Naive thymus-derived CD4-positive, alpha-beta T cell (primary cell): ENCODE measurements around the gene POLR3F. TPM values are rescaled to one million over a fixed set of nuclear protein-coding genes. Genes with fewer than 3 reads are reported as not detected.

Experiments used
- ATAC-seq: fragments of 150-1000 bp; cut with Tn5 transposase; 2 replicates; pipeline ENCODE4 v1.10.0; 2021; ENCODE audit warnings: mild to moderate bottlenecking, moderate library complexity
- CTCF ChIA-PET: fragments of 350-600 bp; sonication (Branson Sonifier 250); formaldehyde crosslinking; loops from one replicate; lab custom pipeline; 2021; ENCODE audit warnings: antibody characterized with exemption; lab: Charles Lee
- POLR2A ChIA-PET: fragments of 350-600 bp; sonication (Branson Sonifier 250); formaldehyde crosslinking; loops from one replicate; lab custom pipeline; 2021; ENCODE audit warnings: antibody characterized with exemption, inconsistent platforms; lab: Charles Lee
- DNase-seq, 9 donors: peaks; one replicate each; pipeline versions ENCODE4 v3.0.0 to v3.0.0-alpha.2; 2020 to 2022; ENCODE audit warnings: mixed read lengths in 1 of 9
- H3K27ac ChIP-seq: one replicate; pipeline ENCODE4 v1.7.0; 2013; ENCODE audit warnings: mild to moderate bottlenecking, low read depth, low read length, moderate library complexity
- H3K27me3 ChIP-seq, 2 donors: one replicate each; pipeline ENCODE4 v1.7.0; 2013; ENCODE audit warnings: low read length in 2 of 2, mild to moderate bottlenecking in 2 of 2, moderate library complexity in 2 of 2; ENCODE audit not compliant: control insufficient read depth in 2 of 2, insufficient read depth in 2 of 2
- H3K36me3 ChIP-seq, 3 experiments: 1 replicate in 2 of 3; 2 replicates in 1 of 3; pipeline ENCODE4 v1.7.0; 2013; ENCODE audit warnings: low read length in 3 of 3, mild to moderate bottlenecking in 3 of 3, moderate library complexity in 1 of 3; ENCODE audit not compliant: insufficient read depth in 3 of 3, control insufficient read depth in 2 of 3
- H3K4me1 ChIP-seq, 2 donors: one replicate each; pipeline ENCODE4 v1.7.0; 2013; ENCODE audit warnings: low read length in 2 of 2, mild to moderate bottlenecking in 2 of 2, moderate library complexity in 1 of 2; ENCODE audit not compliant: control insufficient read depth in 2 of 2, insufficient read depth in 2 of 2
- H3K4me3 ChIP-seq: 2 replicates; pipeline ENCODE4 v1.7.0; 2013; ENCODE audit warnings: mild to moderate bottlenecking, low read length
- H3K9me3 ChIP-seq, 3 experiments: 1 replicate in 2 of 3; 2 replicates in 1 of 3; pipeline ENCODE4 v1.7.0; 2013; ENCODE audit warnings: low read length in 3 of 3; ENCODE audit not compliant: control insufficient read depth in 2 of 3
- H3K27ac Mint-ChIP-seq, 9 donors: one replicate each; pipeline ENCODE4 v1.8.0; 2020 to 2022; ENCODE audit warnings: mixed read lengths in 9 of 9, mild to moderate bottlenecking in 8 of 9, moderate library complexity in 5 of 9, inconsistent platforms in 2 of 9
- H3K27me3 Mint-ChIP-seq, 5 donors: one replicate each; pipeline ENCODE4 v1.8.0; 2021 to 2022; ENCODE audit warnings: mixed read lengths in 5 of 5, mild to moderate bottlenecking in 1 of 5
- H3K36me3 Mint-ChIP-seq, 5 donors: one replicate each; pipeline ENCODE4 v1.8.0; 2020 to 2022; ENCODE audit warnings: mixed read lengths in 5 of 5, mild to moderate bottlenecking in 3 of 5, inconsistent platforms in 1 of 5
- H3K4me1 Mint-ChIP-seq, 7 donors: one replicate each; pipeline ENCODE4 v1.8.0; 2020 to 2022; ENCODE audit warnings: mixed read lengths in 7 of 7, mild to moderate bottlenecking in 3 of 7, inconsistent platforms in 1 of 7
- H3K4me3 Mint-ChIP-seq, 10 donors: one replicate each; pipeline ENCODE4 v1.8.0; 2020 to 2022; ENCODE audit warnings: mild to moderate bottlenecking in 10 of 10, mixed read lengths in 10 of 10, moderate library complexity in 6 of 10, inconsistent platforms in 2 of 10
- H3K9me3 Mint-ChIP-seq, 11 donors: one replicate each; pipeline ENCODE4 v1.8.0; 2020 to 2022; ENCODE audit warnings: mixed read lengths in 11 of 11, mild to moderate bottlenecking in 4 of 11, inconsistent platforms in 1 of 11, moderate library complexity in 1 of 11
- intact Hi-C, 2 donors: fragments of 100-400 bp; cut with micrococcal nuclease; formaldehyde crosslinking; loops; one replicate each; pipeline ENCODE4 v1.15.1; 2023
- polyA plus RNA-seq, 2 donors: library from polyadenylated mRNA; unstranded; fragments of 300-500 nt; fragmentation: Illumina TruSeq; gene quantifications; one replicate each; pipeline ENCODE4 v1.2.3, GENCODE V29; 2021
- total RNA-seq, 6 experiments: library from RNA in 5 of 6; stranded (reverse) in 5 of 6; gene quantifications; 1 replicate in 5 of 6; 2 replicates in 1 of 6; pipeline ENCODE4 v1.2.3 and lab custom pipeline; 2021 to 2026

POLR3F gene
- 10 to 100 TPM in 3 of 5 experiments, 1 to 10 TPM in 2; 5.0 to 13.5 (median 11.5) TPM for total RNA-seq
- 1 to 10 TPM; 8.9 to 9.3 TPM for polyA plus RNA-seq
- 13.6 reads per million, percentile 42 among the genes with 10 or more reads in this experiment for total RNA-seq (lab: John Stamatoyannopoulos, UW)

- intact Hi-C loops = loop anchor here (1.0 to 10.0 kb wide), 17 partner anchors 30 to 1732 kb away; partner anchors contain the start of genes CFAP61 (in 2 of the 2), CRNKL1 (in 2 of the 2), KAT14 (in 2 of the 2) and PET117 (in 2 of the 2)
- H3K4me1 ChIP-seq = peaks cover 7 to 14% of the 10 kb centered on the region in 2 donors
- CTCF ChIA-PET = interaction anchor here (1.2 to 1.7 kb wide), 2 partner anchors 30 to 40 kb away, joined by 5 to 9 read pairs; partner anchors contain the start of gene RBBP9
Measured at GRCh38 chr20:18466894-18467730, at the start of gene POLR3F, which contains the start of gene DZANK1. POLR3F (plus strand) TSS chr20:18467390; CDS start chr20:18467507, 117 bp downstream. DZANK1 (minus strand) TSS chr20:18467030; CDS start chr20:18465358, 1,672 bp downstream.

GRCh38 chr20:18421608-18422007, 45.6 kb upstream of the POLR3F start:
- DNase-seq (no peak), ATAC-seq (no peak)
- Mint-ChIP-seq H3K4me3 (no peak overlapping the region), H3K27ac (no peak overlapping the region), H3K27me3 (peaks cover 0 to 9% (median 0%) of the 10 kb centered on the region in 5 donors), H3K36me3 (peaks cover 0 to 3% (median 0%) of the 10 kb centered on the region in 5 donors), H3K9me3 (no peaks in the 10 kb centered on the region), H3K4me1 (no peaks in the 10 kb centered on the region)
- Histone ChIP-seq H3K36me3 (no peaks in the 10 kb centered on the region), H3K4me1 (no peaks in the 10 kb centered on the region), H3K27me3 (no peaks in the 10 kb centered on the region), H3K4me3 (no peak overlapping the region), H3K9me3 (no peaks in the 10 kb centered on the region), H3K27ac (no peak overlapping the region)
- ChIA-PET POLR2A (no interaction called here), CTCF (no interaction called here)
- intact Hi-C loops = no loop called here

More at GRCh38 chr20:18466894-18467730, at the start of gene POLR3F, which contains the start of gene DZANK1:
- POLR2A ChIA-PET = interaction anchor here (0.7 to 4.7 kb wide), 11 partner anchors 11 to 499 kb away, joined by 3 to 79 read pairs (median 4); partner anchors contain the start of genes MGME1, RBBP9, SEC23B and SNX5
- Histone ChIP-seq H3K9me3 (no peaks in the 10 kb centered on the region), H3K27me3 (no peaks in the 10 kb centered on the region), H3K27ac (peak within 1 kb of the TSS; percentile 77), H3K4me3 (peak within 1 kb of the TSS; percentile 93), H3K36me3 (peaks cover 0 to 7% (median 0%) of the 10 kb centered on the region in 3 experiments)
- peaks cover 25 to 44% (median 37%) of the 10 kb centered on the region in 7 donors for H3K4me1 Mint-ChIP-seq
- peaks cover 0 to 14% (median 0%) of the 10 kb centered on the region in 5 donors for H3K36me3 Mint-ChIP-seq
- peak within 1 kb of the TSS; percentile 93 to 99 (median 98) for H3K27ac Mint-ChIP-seq
- peak within 1 kb of the TSS; percentile 89 to 99 (median 97) for H3K4me3 Mint-ChIP-seq
- DNase-seq = peak; percentile 85 to 93 (median 92)
- peak; percentile 97 for ATAC-seq
- H3K9me3 Mint-ChIP-seq = no peaks in the 10 kb centered on the region
- H3K27me3 Mint-ChIP-seq = no peaks in the 10 kb centered on the region

- Mint-ChIP-seq H3K36me3 (peaks cover 0 to 5% (median 3%) of the 10 kb centered on the region in 5 donors), H3K4me3 (no peak overlapping the region), H3K4me1 (no peaks in the 10 kb centered on the region), H3K27me3 (no peaks in the 10 kb centered on the region), H3K9me3 (no peaks in the 10 kb centered on the region), H3K27ac (no peak overlapping the region)
- DNase-seq (no peak), ATAC-seq (no peak)
- no peaks in the 10 kb centered on the region for H3K27me3 ChIP-seq
- intact Hi-C loops = no loop called here
- no peaks in the 10 kb centered on the region for H3K9me3 ChIP-seq
- H3K27ac ChIP-seq = no peak overlapping the region
- ChIA-PET CTCF (no interaction called here), POLR2A (no interaction called here)
- no peaks in the 10 kb centered on the region for H3K4me1 ChIP-seq
- H3K36me3 ChIP-seq = no peaks in the 10 kb centered on the region
- no peak overlapping the region for H3K4me3 ChIP-seq
Measured at GRCh38 chr20:18427214-18427613, 40.0 kb upstream of the POLR3F start.

GRCh38 chr20:18428490-18429173, 38.6 kb upstream of the POLR3F start:
- no peaks in the 10 kb centered on the region for H3K9me3 ChIP-seq
- no peaks in the 10 kb centered on the region for H3K9me3 Mint-ChIP-seq
- CTCF ChIA-PET = no interaction called here
- H3K4me3 ChIP-seq = no peak overlapping the region
- DNase-seq (no peak), ATAC-seq (no peak)
- H3K27ac ChIP-seq = no peak overlapping the region
- H3K4me1 ChIP-seq = no peaks in the 10 kb centered on the region
- H3K27ac Mint-ChIP-seq = no peak overlapping the region
- no peaks in the 10 kb centered on the region for H3K36me3 ChIP-seq
- no peak overlapping the region for H3K4me3 Mint-ChIP-seq
- POLR2A ChIA-PET = no interaction called here
- peaks cover 0 to 5% (median 3%) of the 10 kb centered on the region in 5 donors for H3K36me3 Mint-ChIP-seq
- intact Hi-C loops = no loop called here
- no peaks in the 10 kb centered on the region for H3K27me3 ChIP-seq
- no peaks in the 10 kb centered on the region for H3K4me1 Mint-ChIP-seq
- H3K27me3 Mint-ChIP-seq = no peaks in the 10 kb centered on the region

- no peak overlapping the region for H3K4me3 ChIP-seq
- H3K4me1 Mint-ChIP-seq = no peaks in the 10 kb centered on the region
- H3K36me3 Mint-ChIP-seq = peaks cover 0 to 5% (median 3%) of the 10 kb centered on the region in 5 donors
- H3K4me1 ChIP-seq = no peaks in the 10 kb centered on the region
- DNase-seq = no peak
- CTCF ChIA-PET = no interaction called here
- no peak for ATAC-seq
- no peaks in the 10 kb centered on the region for H3K27me3 Mint-ChIP-seq
- no peaks in the 10 kb centered on the region for H3K9me3 Mint-ChIP-seq
- H3K27ac ChIP-seq = no peak overlapping the region
- intact Hi-C loops = no loop called here
- H3K4me3 Mint-ChIP-seq = no peak overlapping the region
- no peaks in the 10 kb centered on the region for H3K27me3 ChIP-seq
- H3K9me3 ChIP-seq = no peaks in the 10 kb centered on the region
- H3K27ac Mint-ChIP-seq = no peak overlapping the region
- H3K36me3 ChIP-seq = no peaks in the 10 kb centered on the region
- POLR2A ChIA-PET = no interaction called here
Measured at GRCh38 chr20:18430172-18430826, 36.9 kb upstream of the POLR3F start.

GRCh38 chr20:18431206-18431605, 36.0 kb upstream of the POLR3F start:
- Histone ChIP-seq H3K9me3 (no peaks in the 10 kb centered on the region), H3K36me3 (no peaks in the 10 kb centered on the region), H3K27me3 (no peaks in the 10 kb centered on the region), H3K4me1 (no peaks in the 10 kb centered on the region), H3K27ac (no peak overlapping the region), H3K4me3 (no peak overlapping the region)
- H3K4me3 Mint-ChIP-seq = no peak overlapping the region
- H3K27me3 Mint-ChIP-seq = no peaks in the 10 kb centered on the region
- intact Hi-C loops = no loop called here
- H3K36me3 Mint-ChIP-seq = peaks cover 0 to 5% (median 0%) of the 10 kb centered on the region in 5 donors
- ATAC-seq (no peak), DNase-seq (no peak)
- no peak overlapping the region for H3K27ac Mint-ChIP-seq
- H3K9me3 Mint-ChIP-seq = no peaks in the 10 kb centered on the region
- CTCF ChIA-PET = no interaction called here
- POLR2A ChIA-PET = no interaction called here
- H3K4me1 Mint-ChIP-seq = no peaks in the 10 kb centered on the region
